Gastrocnemius medialis (tissue), 4 donors: ENCODE results near the gene DSCAML1. TPM values are rescaled to one million over a fixed set of nuclear protein-coding genes. Genes with fewer than 3 reads are reported as not detected.

Source experiments
- ATAC-seq, 2 donors: fragments of 150-250 bp; one replicate each; pipeline ENCODE4 v1.9.1; 2016
- DNase-seq, 2 donors: peaks; one replicate each; pipeline ENCODE4 v3.0.0-alpha.2; 2019
- H3K27ac ChIP-seq, 4 donors: fragments of 200-600 bp; sonication (generic); 1 replicate in 1 of 4; 2 replicates in 3 of 4; pipeline ENCODE4 v1.5.1; 2016 to 2018; ENCODE audit warnings: mild to moderate bottlenecking in 2 of 4, moderate library complexity in 1 of 4
- H3K27me3 ChIP-seq, 3 donors: fragments of 200-600 bp; sonication (generic) in 2 of 3; 1 replicate in 1 of 3; 2 replicates in 2 of 3; pipeline versions ENCODE4 v1.5.1 to v1.6.0; 2016 to 2019; ENCODE audit warnings: mild to moderate bottlenecking in 1 of 3, moderate library complexity in 1 of 3
- H3K36me3 ChIP-seq, 2 donors: fragments of 200-600 bp; sonication (generic) in 1 of 2; one replicate each; pipeline ENCODE4 v1.5.1; 2017 to 2018
- H3K4me1 ChIP-seq, 2 donors: fragments of 200-600 bp; sonication (generic) in 1 of 2; one replicate each; pipeline ENCODE4 v1.5.1; 2016 to 2017; ENCODE audit warnings: mild to moderate bottlenecking in 2 of 2
- H3K4me3 ChIP-seq, 4 donors: fragments of 200-600 bp; sonication (generic) in 3 of 4; 1 replicate in 1 of 4; 2 replicates in 3 of 4; pipeline ENCODE4 v1.5.1; 2016 to 2019; ENCODE audit warnings: mild to moderate bottlenecking in 2 of 4
- H3K9me3 ChIP-seq, 3 donors: fragments of 200-600 bp; sonication (generic) in 2 of 3; 1 replicate in 1 of 3; 2 replicates in 2 of 3; pipeline ENCODE4 v1.5.1; 2016 to 2019
- CTCF ChIP-seq, 5 experiments: fragments of 450-650 bp in 3 of 5; fragments of 200-600 bp in 2 of 5; sonication (generic) in 2 of 5; IDR thresholded peaks in 4 of 5; conservative IDR thresholded peaks in 1 of 5; 1 replicate in 4 of 5; 2 replicates in 1 of 5; pipeline ENCODE4 v1.5.1; 2016 to 2019; ENCODE audit warnings: antibody characterized with exemption in 5 of 5, mild to moderate bottlenecking in 3 of 5, moderate library complexity in 3 of 5
- POLR2A ChIP-seq, 2 donors: fragments of 450-650 bp; IDR thresholded peaks; one replicate each; pipeline ENCODE4 v1.6.1; 2017; ENCODE audit warnings: antibody characterized with exemption in 2 of 2, mild to moderate bottlenecking in 2 of 2, moderate library complexity in 2 of 2
- in situ Hi-C, 4 donors: fragments of 200-750 bp; cut with MboI; loops; one replicate each; pipeline versions ENCODE4 v1.15.0 to v1.8.0; 2017; ENCODE audit warnings: low sequenced_read_pairs in 4 of 4
- intact Hi-C: fragments of 100-400 bp; cut with DNase I; formaldehyde crosslinking; loops from one replicate; pipeline ENCODE4 v1.15.1; 2023; ENCODE audit warnings: low total_unique reads
- total RNA-seq, 4 donors: library from RNA; depleted of rRNA; stranded (reverse); fragments of >200 nt; gene quantifications; one replicate each; pipeline versions ENCODE4 v1.1.0 to v1.2.3, GENCODE V29; 2016

Gene DSCAML1
- total RNA-seq, 4 donors from 2014 or later = 0.05 to 0.15 (median 0.07) TPM

- in situ Hi-C loops = no loop called here
- peaks cover 0 to 11% (median 5%) of the 10 kb centered on the region in 3 donors for H3K27me3 ChIP-seq
- H3K27ac ChIP-seq = no peak overlapping the region
- DNase-seq (no peak), ATAC-seq (no peak)
- no peak for TF ChIP-seq CTCF (IDR thresholded peaks at IDR 0.05 in 4 of 5, conservative IDR thresholded peaks at IDR 0.05 in 1 of 5)
- TF ChIP-seq POLR2A (IDR thresholded peaks at IDR 0.05) = no peak
- no peaks in the 10 kb centered on the region for H3K9me3 ChIP-seq
- intact Hi-C loops = no loop called here
- no peak overlapping the region for H3K4me3 ChIP-seq
- no peaks in the 10 kb centered on the region for H3K36me3 ChIP-seq
- H3K4me1 ChIP-seq = no peaks in the 10 kb centered on the region
Measured at GRCh38 chr11:117646411-117646810, 150.6 kb downstream of the DSCAML1 start.

GRCh38 chr11:117644403-117645155 is 152.4 kb downstream of the DSCAML1 start:
- Histone ChIP-seq H3K4me1 (no peaks in the 10 kb centered on the region), H3K27ac (no peak overlapping the region), H3K9me3 (no peaks in the 10 kb centered on the region), H3K27me3 (peaks cover 0 to 11% (median 5%) of the 10 kb centered on the region in 3 donors), H3K4me3 (no peak overlapping the region), H3K36me3 (no peaks in the 10 kb centered on the region)
- ATAC-seq = no peak
- DNase-seq = no peak
- in situ Hi-C loops (no loop called here), intact Hi-C loops (no loop called here)
- no peak for TF ChIP-seq CTCF (IDR thresholded peaks at IDR 0.05 in 4 of 5, conservative IDR thresholded peaks at IDR 0.05 in 1 of 5)
- TF ChIP-seq POLR2A (IDR thresholded peaks at IDR 0.05) = no peak

- in situ Hi-C loops (no loop called here), intact Hi-C loops (no loop called here)
- no peak overlapping the region for H3K27ac ChIP-seq
- ATAC-seq (no peak), DNase-seq (no peak)
- H3K4me3 ChIP-seq = no peak overlapping the region
- H3K27me3 ChIP-seq = peaks cover 0 to 11% (median 5%) of the 10 kb centered on the region in 3 donors
- H3K36me3 ChIP-seq = no peaks in the 10 kb centered on the region
- TF ChIP-seq CTCF (IDR thresholded peaks at IDR 0.05 in 4 of 5, conservative IDR thresholded peaks at IDR 0.05 in 1 of 5) (no peak), POLR2A (IDR thresholded peaks at IDR 0.05) (no peak)
- no peaks in the 10 kb centered on the region for H3K9me3 ChIP-seq
- no peaks in the 10 kb centered on the region for H3K4me1 ChIP-seq
Measured at GRCh38 chr11:117643606-117644300, 153.3 kb downstream of the DSCAML1 start.

GRCh38 chr11:117642835-117643234 is 154.2 kb downstream of the DSCAML1 start:
- Histone ChIP-seq H3K4me3 (no peak overlapping the region), H3K27ac (no peak overlapping the region), H3K36me3 (no peaks in the 10 kb centered on the region), H3K27me3 (peaks cover 0 to 11% (median 5%) of the 10 kb centered on the region in 3 donors), H3K4me1 (no peaks in the 10 kb centered on the region), H3K9me3 (no peaks in the 10 kb centered on the region)
- no peak for ATAC-seq
- no peak for TF ChIP-seq POLR2A (IDR thresholded peaks at IDR 0.05)
- TF ChIP-seq CTCF (IDR thresholded peaks at IDR 0.05 in 4 of 5, conservative IDR thresholded peaks at IDR 0.05 in 1 of 5) = no peak
- in situ Hi-C loops (no loop called here), intact Hi-C loops (no loop called here)
- no peak for DNase-seq
